Omental fat pad (tissue), 4 donors: Measurements from ENCODE around the gene BMERB1. TPM values are rescaled to one million over a fixed set of nuclear protein-coding genes. Genes with fewer than 3 reads are reported as not detected.

Experiments used
- ATAC-seq: fragments of 150-250 bp; one replicate; pipeline ENCODE4 v1.9.1; 2016; ENCODE audit warnings: mild to moderate bottlenecking, moderate library complexity; ENCODE audit not compliant: low FRiP score
- DNase-seq: peaks from one replicate; pipeline ENCODE4 v3.0.0-alpha.2; 2019; ENCODE audit warnings: low spot score
- CTCF ChIP-seq, 3 donors: fragments of 450-650 bp; IDR thresholded peaks; one replicate each; pipeline ENCODE4 v1.5.1; 2016 to 2017; ENCODE audit warnings: antibody characterized with exemption in 3 of 3, mild to moderate bottlenecking in 3 of 3, moderate library complexity in 2 of 3
- total RNA-seq, 4 donors: library from RNA; depleted of rRNA; stranded (reverse); fragments of >200 nt; gene quantifications; one replicate each; pipeline ENCODE4 v1.1.0, GENCODE V29; 2016

The BMERB1 gene
- total RNA-seq, 4 donors from 2014 or later: 28.7 to 47.0 (median 41.8) TPM

- no peak for DNase-seq
- no peak for TF ChIP-seq CTCF (IDR thresholded peaks at IDR 0.05)
- peak; percentile 96 for ATAC-seq
These were observed 47.8 kb downstream of the BMERB1 start for GRCh38 chr16:15482068-15482747.

GRCh38 chr16:15482748-15483298 is 48.4 kb downstream of the BMERB1 start:
- no peak for TF ChIP-seq CTCF (IDR thresholded peaks at IDR 0.05)
- ATAC-seq (no peak), DNase-seq (no peak)

DNA sequence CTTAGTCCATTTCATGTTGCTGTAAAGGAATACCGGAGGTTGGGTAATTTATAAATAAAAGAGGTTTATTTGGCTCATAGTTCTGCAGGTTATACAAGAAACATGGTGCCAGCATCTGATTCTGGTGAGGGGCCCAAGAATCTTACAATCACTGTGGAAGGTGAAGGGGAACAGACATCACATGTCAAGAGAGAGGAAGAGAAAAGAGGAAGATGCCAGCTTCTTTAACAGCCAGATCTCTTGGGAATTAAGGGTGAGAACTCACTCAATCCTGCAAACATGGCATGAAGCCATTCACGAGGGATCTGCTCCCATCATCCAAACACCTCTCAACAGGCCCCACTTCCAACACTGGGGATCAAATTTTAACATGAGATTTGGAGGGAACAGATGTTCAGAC is 49.5 kb downstream of the BMERB1 start:
- TF ChIP-seq CTCF (IDR thresholded peaks at IDR 0.05): no peak
- no peak for DNase-seq
- ATAC-seq: no peak

DNA sequence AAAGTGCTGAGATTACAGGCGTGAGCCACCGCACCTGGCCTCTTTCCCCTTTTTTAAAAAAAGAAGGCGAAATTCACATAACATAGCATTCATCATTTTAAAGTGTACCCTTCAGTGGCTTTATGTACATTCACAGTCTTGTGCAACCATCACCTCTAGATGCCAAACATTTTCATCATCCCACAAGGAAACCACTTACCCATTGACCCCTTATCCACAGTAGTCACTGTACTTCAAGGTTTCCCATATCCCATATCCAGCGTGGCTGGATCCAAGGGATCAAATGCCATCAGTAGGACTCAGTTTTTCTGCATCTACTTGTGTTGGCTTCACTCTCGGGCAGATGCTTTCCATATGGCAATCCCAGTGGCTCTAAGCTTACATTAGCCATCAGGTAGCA is 50.3 kb downstream of the BMERB1 start:
- no peak for TF ChIP-seq CTCF (IDR thresholded peaks at IDR 0.05)
- DNase-seq (no peak), ATAC-seq (no peak)

DNA sequence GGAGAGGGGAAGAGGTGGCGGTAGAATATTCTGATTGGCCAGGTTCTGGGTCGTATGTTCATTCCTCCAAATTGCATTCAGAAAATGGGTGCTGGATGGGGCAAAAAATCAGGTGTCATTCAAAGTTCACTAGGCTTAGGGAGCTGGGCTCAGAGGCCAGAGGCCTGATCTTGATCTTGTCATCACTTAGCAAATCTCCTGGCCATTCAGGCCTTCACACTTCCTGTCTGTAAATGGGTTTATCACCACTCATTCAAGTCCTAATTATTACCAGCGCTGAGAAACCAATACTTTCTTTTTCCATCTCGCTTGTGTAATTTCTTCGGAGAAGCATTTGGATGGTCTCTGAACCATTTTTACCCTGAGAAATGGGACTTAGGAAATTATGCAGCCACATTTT is 50.8 kb downstream of the BMERB1 start:
- ATAC-seq: no peak
- no peak for TF ChIP-seq CTCF (IDR thresholded peaks at IDR 0.05)
- no peak for DNase-seq

GRCh38 chr16:15486661-15487060 is 52.3 kb downstream of the BMERB1 start:
- no peak for TF ChIP-seq CTCF (IDR thresholded peaks at IDR 0.05)
- no peak for ATAC-seq
- DNase-seq: no peak
